ACC112 (cell line): Measurements from ENCODE around the gene ATP1A4.

Experiments used
- H2AFZ ChIP-seq: fragments of 200-600 bp; sonication (generic); one replicate; pipeline ENCODE4 v1.6.0; 2017; ENCODE audit warnings: antibody characterized with exemption, low read length; ENCODE audit not compliant: unreplicated experiment
- H3K27ac ChIP-seq: fragments of 200-600 bp; sonication (generic); 2 replicates; pipeline ENCODE4 v1.5.1; 2014; ENCODE audit warnings: low read depth, mild to moderate bottlenecking, antibody characterized with exemption, low read length, moderate library complexity
- H3K27me3 ChIP-seq: fragments of 200-600 bp; sonication (generic); 2 replicates; pipeline ENCODE4 v1.6.1; 2014; ENCODE audit warnings: mild to moderate bottlenecking, antibody characterized with exemption, low read length, moderate library complexity, mixed read lengths; ENCODE audit not compliant: insufficient read depth
- H3K36me3 ChIP-seq: fragments of 200-600 bp; sonication (generic); 2 replicates; pipeline ENCODE4 v1.6.1; 2016; ENCODE audit warnings: mild to moderate bottlenecking, antibody characterized with exemption, low read length, moderate library complexity, mixed read lengths; ENCODE audit not compliant: insufficient read depth
- H3K4me1 ChIP-seq: fragments of 200-600 bp; sonication (generic); one replicate; pipeline ENCODE4 v1.6.1; 2016; ENCODE audit warnings: low read length, mixed read lengths; ENCODE audit not compliant: insufficient read depth, unreplicated experiment, control insufficient read depth
- H3K4me3 ChIP-seq: fragments of 200-600 bp; sonication (generic); 2 replicates; pipeline ENCODE4 v1.5.1; 2014; ENCODE audit warnings: mild to moderate bottlenecking, low read depth, low read length
- H3K79me2 ChIP-seq: fragments of 200-600 bp; sonication (generic); one replicate; pipeline ENCODE4 v1.6.0; 2016; ENCODE audit warnings: low read length; ENCODE audit not compliant: control insufficient read depth, unreplicated experiment, insufficient read depth

Gene ATP1A4

DNA sequence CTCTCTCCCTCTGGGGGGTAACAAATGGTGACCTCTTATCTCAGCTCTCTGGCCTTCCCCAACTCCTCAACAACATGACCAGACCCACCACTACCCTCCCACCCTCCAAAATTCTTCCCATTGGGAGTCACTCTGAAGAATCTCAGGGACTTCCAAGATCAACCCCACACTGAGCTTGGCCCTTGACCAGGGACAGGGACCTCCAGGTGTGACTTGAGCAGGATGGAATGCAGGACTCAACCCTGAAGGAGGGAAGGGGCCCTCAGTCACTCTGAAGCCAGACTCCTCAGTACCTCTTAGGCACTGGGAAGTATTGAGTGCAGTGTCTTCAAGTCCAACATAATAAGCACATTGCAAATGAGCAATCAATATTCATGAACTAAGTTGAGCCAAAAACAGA, 40.8 kb downstream of the ATP1A4 start:
- H3K4me1 ChIP-seq = no peaks in the 10 kb centered on the region
- no peaks in the 10 kb centered on the region for H3K79me2 ChIP-seq
- H3K27me3 ChIP-seq = peaks cover 5% of the 10 kb centered on the region; the same call in 1 of the 2 replicates
- no peak overlapping the region for H3K4me3 ChIP-seq
- H2AFZ ChIP-seq = no peak overlapping the region
- no peaks in the 10 kb centered on the region for H3K36me3 ChIP-seq
- no peak overlapping the region for H3K27ac ChIP-seq

GRCh38 chr1:160193091-160193819, 41.9 kb downstream of the ATP1A4 start:
- Histone ChIP-seq H3K27ac (no peak overlapping the region), H2AFZ (no peak overlapping the region), H3K27me3 (0 out of 2 replicates have a peak, but pooled peaks cover 2% of the 10 kb centered on the region), H3K79me2 (no peaks in the 10 kb centered on the region), H3K4me3 (no peak overlapping the region), H3K36me3 (no peaks in the 10 kb centered on the region), H3K4me1 (no peaks in the 10 kb centered on the region)

DNA sequence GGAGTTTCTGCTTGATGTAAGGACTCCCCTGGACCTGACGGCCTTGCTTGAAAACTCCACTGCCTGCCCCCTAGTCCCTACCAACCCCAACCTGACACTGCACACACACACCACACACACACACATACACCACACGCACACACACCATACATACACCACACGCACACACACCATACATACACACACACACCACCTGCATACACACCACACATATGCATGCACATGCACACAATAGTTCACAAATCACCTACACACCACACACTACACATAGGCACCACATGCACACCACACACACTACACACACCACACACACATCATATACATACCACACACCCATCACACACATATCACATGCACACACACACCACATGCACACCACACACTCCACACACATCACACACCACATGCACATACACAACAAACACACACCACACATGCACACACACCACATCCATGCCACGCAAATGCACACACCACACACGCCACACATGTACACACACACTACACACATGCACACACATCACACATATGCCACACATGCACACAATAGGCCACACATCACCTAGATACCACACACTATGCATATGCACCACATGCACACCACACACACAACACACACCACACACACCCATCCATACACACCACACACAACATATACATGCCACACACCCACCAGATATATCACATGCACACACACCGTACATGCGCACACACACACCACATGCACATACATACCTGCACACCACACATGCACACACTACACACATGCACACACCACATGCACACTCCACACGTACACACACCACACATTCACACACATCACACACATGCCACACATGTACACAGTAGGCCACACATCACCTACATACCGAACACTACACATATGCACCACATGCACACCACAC, 42.7 kb downstream of the ATP1A4 start:
- no peak overlapping the region for H3K4me3 ChIP-seq
- 0 out of 2 replicates have a peak, but pooled peaks cover 2% of the 10 kb centered on the region for H3K27me3 ChIP-seq
- H3K79me2 ChIP-seq = no peaks in the 10 kb centered on the region
- no peak overlapping the region for H2AFZ ChIP-seq
- H3K4me1 ChIP-seq = no peaks in the 10 kb centered on the region
- H3K27ac ChIP-seq = no peak overlapping the region
- no peaks in the 10 kb centered on the region for H3K36me3 ChIP-seq

GRCh38 chr1:160194737-160195059, 43.3 kb downstream of the ATP1A4 start:
- Histone ChIP-seq H3K4me3 (no peak overlapping the region), H3K27me3 (0 out of 2 replicates have a peak, but pooled peaks cover 2% of the 10 kb centered on the region), H3K79me2 (no peaks in the 10 kb centered on the region), H3K4me1 (no peaks in the 10 kb centered on the region), H2AFZ (no peak overlapping the region), H3K36me3 (no peaks in the 10 kb centered on the region), H3K27ac (no peak overlapping the region)

- H3K36me3 ChIP-seq = no peaks in the 10 kb centered on the region
- H3K79me2 ChIP-seq = no peaks in the 10 kb centered on the region
- no peak overlapping the region for H3K4me3 ChIP-seq
- no peaks in the 10 kb centered on the region for H3K4me1 ChIP-seq
- no peak overlapping the region for H3K27ac ChIP-seq
- 0 out of 2 replicates have a peak, but pooled peaks cover 2% of the 10 kb centered on the region for H3K27me3 ChIP-seq
- H2AFZ ChIP-seq = no peak overlapping the region
Measured at GRCh38 chr1:160196143-160196542, 44.7 kb downstream of the ATP1A4 start.

- Histone ChIP-seq H3K27ac (no peak overlapping the region), H3K4me1 (no peaks in the 10 kb centered on the region), H3K4me3 (no peak overlapping the region), H3K36me3 (no peaks in the 10 kb centered on the region), H3K27me3 (0 out of 2 replicates have a peak, but pooled peaks cover 2% of the 10 kb centered on the region), H3K79me2 (no peaks in the 10 kb centered on the region), H2AFZ (no peak overlapping the region)
Measured at GRCh38 chr1:160197231-160197630, 45.8 kb downstream of the ATP1A4 start.

DNA sequence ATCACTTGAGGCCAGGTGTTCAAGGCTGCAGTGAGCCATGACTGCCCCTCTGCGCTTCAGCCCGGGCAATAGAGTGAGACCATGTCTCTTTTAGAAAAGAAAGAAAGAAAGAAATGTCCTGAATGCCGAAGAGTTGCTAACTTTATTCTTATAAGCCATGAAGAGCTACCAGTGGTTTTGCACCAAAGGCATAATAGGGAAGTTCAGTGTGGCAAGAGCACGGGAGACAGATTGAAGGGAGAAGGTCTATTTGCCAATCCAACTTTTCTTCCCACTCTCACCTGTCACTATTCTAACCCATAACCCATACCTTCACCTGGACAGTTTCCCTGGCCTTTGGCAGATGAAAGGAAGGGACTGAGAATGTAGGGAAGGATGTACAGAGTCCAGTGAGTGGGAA, 49.4 kb downstream of the ATP1A4 start:
- Histone ChIP-seq H3K4me1 (peaks cover 7% of the 10 kb centered on the region), H2AFZ (no peak overlapping the region), H3K79me2 (peaks cover 6% of the 10 kb centered on the region), H3K27ac (no peak overlapping the region), H3K27me3 (0 out of 2 replicates have a peak, but pooled peaks cover under 1% of the 10 kb centered on the region), H3K36me3 (no peaks in the 10 kb centered on the region), H3K4me3 (no peak overlapping the region)

DNA sequence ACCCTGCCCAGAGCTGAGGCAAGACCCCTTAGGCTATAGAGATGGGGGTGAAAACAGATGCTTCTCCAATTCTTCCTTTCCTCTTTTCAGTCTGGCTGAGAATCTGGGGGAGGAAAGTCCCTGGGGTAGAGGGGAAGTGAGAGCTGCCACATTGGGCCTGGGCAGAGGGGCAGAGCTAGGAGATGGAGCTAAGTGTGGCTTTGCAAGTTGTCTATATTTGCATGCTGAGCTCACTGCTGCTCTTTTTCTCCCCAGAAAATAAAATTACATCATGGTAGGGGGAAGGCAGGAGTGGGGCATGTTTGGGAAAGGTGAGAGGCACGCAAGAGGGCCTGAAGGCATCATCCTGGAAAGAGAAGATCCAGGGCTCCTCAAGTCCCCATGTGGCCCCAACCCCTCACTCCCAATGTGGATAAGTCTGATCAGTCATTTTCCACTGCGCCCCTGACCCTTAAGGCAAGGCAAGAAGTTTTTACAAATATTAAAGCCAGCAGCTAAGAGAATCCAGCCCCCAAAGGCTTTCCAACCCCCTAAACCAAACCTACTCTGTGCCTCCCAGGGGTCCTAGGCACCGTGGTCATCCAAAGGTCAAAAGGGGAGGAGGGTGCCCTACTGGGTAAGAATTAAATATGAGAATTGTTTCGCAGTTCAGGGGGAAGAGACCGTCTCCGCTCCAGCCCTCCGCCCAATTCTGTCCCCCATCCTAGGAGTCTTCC, 53.3 kb downstream of the ATP1A4 start:
- Histone ChIP-seq H3K27ac (no peak overlapping the region; the same call in 1 of the 2 replicates), H3K79me2 (peaks cover 43% of the 10 kb centered on the region), H3K36me3 (peaks cover 5% of the 10 kb centered on the region; the same call in 1 of the 2 replicates), H2AFZ (peak overlapping the region; percentile 83), H3K4me3 (peak overlapping the region; percentile 92), H3K4me1 (peaks cover 39% of the 10 kb centered on the region), H3K27me3 (no peaks in the 10 kb centered on the region)

GRCh38 chr1:160205242-160206035, 54.0 kb downstream of the ATP1A4 start, which contains the start of gene PEA15:
PEA15 (plus strand) TSS chr1:160205384; CDS start chr1:160211545, 6,161 bp downstream.
- H3K4me1 ChIP-seq = peaks cover 45% of the 10 kb centered on the region
- H3K36me3 ChIP-seq = peaks cover 5% of the 10 kb centered on the region; the same call in 1 of the 2 replicates
- peak within 1 kb of the TSS; percentile 92 for H3K4me3 ChIP-seq
- peak within 1 kb of the TSS; percentile 98 for H3K27ac ChIP-seq
- H3K79me2 ChIP-seq = peaks cover 51% of the 10 kb centered on the region
- H3K27me3 ChIP-seq = no peaks in the 10 kb centered on the region
- H2AFZ ChIP-seq = peak within 1 kb of the TSS; percentile 83

- H3K79me2 ChIP-seq = peaks cover 56% of the 10 kb centered on the region
- peaks cover 5% of the 10 kb centered on the region; the same call in 1 of the 2 replicates for H3K36me3 ChIP-seq
- peak overlapping the region; percentile 92 for H3K4me3 ChIP-seq
- H3K27me3 ChIP-seq = no peaks in the 10 kb centered on the region
- peak overlapping the region; percentile 98 for H3K27ac ChIP-seq
- peaks cover 49% of the 10 kb centered on the region for H3K4me1 ChIP-seq
- H2AFZ ChIP-seq = peak overlapping the region; percentile 70
Measured at GRCh38 chr1:160206036-160206389, 54.6 kb downstream of the ATP1A4 start.
